GM20000 (cell line): Measurements from ENCODE around the gene BEND6.

Experiments used
- DNase-seq: peaks from one replicate; pipeline ENCODE4 v3.0.0; 2012; ENCODE audit warnings: low spot score
- CTCF ChIP-seq: IDR thresholded peaks from 2 replicates; pipeline ENCODE4 v1.5.1; 2012; ENCODE audit warnings: mild to moderate bottlenecking, control low read depth; ENCODE audit errors: extremely low read depth, missing control alignments

The BEND6 gene

GRCh38 chr6:56978530-56978929 is 23.6 kb downstream of the BEND6 start:
- no peak for TF ChIP-seq CTCF
- DNase-seq: no peak

- DNase-seq: no peak
- TF ChIP-seq CTCF: no peak
These were observed 29.5 kb downstream of the BEND6 start for GRCh38 chr6:56984361-56984760.

GRCh38 chr6:56984884-56985283 is 30.0 kb downstream of the BEND6 start:
- no peak for TF ChIP-seq CTCF
- DNase-seq: no peak

GRCh38 chr6:56986611-56987010 is 31.7 kb downstream of the BEND6 start:
- no peak for DNase-seq
- no peak for TF ChIP-seq CTCF

GRCh38 chr6:56988145-56988544 is 33.2 kb downstream of the BEND6 start:
- no peak for DNase-seq
- no peak for TF ChIP-seq CTCF

- TF ChIP-seq CTCF: no peak
- DNase-seq: no peak
These were observed 37.1 kb downstream of the BEND6 start for GRCh38 chr6:56992036-56992435.

GRCh38 chr6:56992703-56993102 is 37.8 kb downstream of the BEND6 start:
- TF ChIP-seq CTCF: no peak
- no peak for DNase-seq
